GM12878 (cell line): Measurements from ENCODE around the gene MPZL1. TPM values are rescaled to one million over a fixed set of nuclear protein-coding genes. Genes with fewer than 3 reads are reported as not detected.

Experiments used
- ATAC-seq: fragments of 200-7000 bp; cut with Tn5 transposase; 3 replicates; pipeline ENCODE4 v1.9.1; 2020; ENCODE audit warnings: mild to moderate bottlenecking, moderate library complexity
- BruUV-seq: library from RNA; stranded (reverse); fragments of 400-500 nt; replicated peaks from 2 replicates; lab custom pipeline; 2021; lab: Mats Ljungman, UMichigan
- CTCF ChIA-PET: fragments of 300-600 bp; sonication (Branson Sonifier 250); formaldehyde crosslinking; extraction: SDS; loops from one replicate; lab custom pipeline; 2021; ENCODE audit warnings: inconsistent platforms; lab: Yijun Ruan, JAX
- POLR2A ChIA-PET: fragments of 350-600 bp; formaldehyde crosslinking; extraction: SDS; loops from one replicate; lab custom pipeline; 2021; ENCODE audit warnings: inconsistent platforms; lab: Charles Lee
- RAD21 ChIA-PET: fragments of 300-600 bp; sonication (Branson Sonifier 250); formaldehyde crosslinking; loops from one replicate; lab custom pipeline; 2023; ENCODE audit warnings: antibody characterized with exemption; ENCODE audit not compliant: unreplicated experiment; lab: Charles Lee
- SMC1A ChIA-PET: fragments of 300-600 bp; sonication (Branson Sonifier 250); formaldehyde crosslinking; loops from one replicate; lab custom pipeline; 2023; ENCODE audit not compliant: unreplicated experiment, uncharacterized antibody; lab: Charles Lee
- DNase-seq: peaks from one replicate; pipeline ENCODE4 v3.0.0-alpha.2; 2011; ENCODE audit warnings: low read depth, low spot score
- FAIRE-seq: peaks from 3 replicates; lab custom pipeline; 2011; peaks lifted over from hg19 to GRCh38; lab: Jason Lieb, UNC
- H2AFZ ChIP-seq: 2 replicates; pipeline ENCODE4 v1.6.0; 2011; ENCODE audit warnings: low read depth, low read length, control low read depth; ENCODE audit not compliant: control insufficient read depth
- H3K27ac ChIP-seq: 2 replicates; pipeline ENCODE4 v1.5.1; 2011; ENCODE audit warnings: control low read depth; ENCODE audit not compliant: control insufficient read depth, insufficient read depth
- H3K27me3 ChIP-seq, 2 experiments: replicated peaks in 1 of 2; 2 replicates each; pipeline versions ENCODE4 v1.6.0 to v1.6.1; 2011; ENCODE audit warnings: low read length in 1 of 2; ENCODE audit not compliant: control insufficient read depth in 2 of 2, insufficient read depth in 2 of 2
- H3K36me3 ChIP-seq, 2 experiments: 2 replicates each; pipeline ENCODE4 v1.5.1; 2011; ENCODE audit warnings: low read length in 1 of 2; ENCODE audit not compliant: control insufficient read depth in 2 of 2, insufficient read depth in 2 of 2
- H3K4me1 ChIP-seq: 2 replicates; pipeline ENCODE4 v1.6.1; 2011; ENCODE audit warnings: mild to moderate bottlenecking, low read length, moderate library complexity, mixed read lengths; ENCODE audit not compliant: control insufficient read depth, insufficient read depth
- H3K4me2 ChIP-seq: 2 replicates; pipeline ENCODE4 v1.6.0; 2011; ENCODE audit warnings: control low read depth; ENCODE audit not compliant: control insufficient read depth, insufficient read depth
- H3K4me3 ChIP-seq: fragments of 200-600 bp; sonication (generic); 2 replicates; pipeline ENCODE4 v1.5.1; 2016
- H3K79me2 ChIP-seq: 2 replicates; pipeline ENCODE4 v1.6.0; 2011; ENCODE audit warnings: low read length; ENCODE audit not compliant: control insufficient read depth, insufficient read depth
- H3K9ac ChIP-seq: 2 replicates; pipeline ENCODE4 v1.8.0; 2011; ENCODE audit warnings: low read length, control low read depth, mixed read lengths; ENCODE audit not compliant: control insufficient read depth, insufficient read depth
- H3K9me3 ChIP-seq: replicated peaks from 3 replicates; pipeline ENCODE4 v1.5.1; 2011; ENCODE audit warnings: mild to moderate bottlenecking, low read length; ENCODE audit not compliant: control insufficient read depth, insufficient read depth
- H4K20me1 ChIP-seq: 2 replicates; pipeline ENCODE4 v1.6.0; 2011; ENCODE audit not compliant: control insufficient read depth, insufficient read depth
- BHLHE40 ChIP-seq, 2 experiments: fragments of 450-650 bp in 1 of 2; IDR thresholded peaks; 2 replicates each; pipeline ENCODE4 v1.6.1; 2011 to 2017; ENCODE audit warnings: low read depth in 2 of 2, borderline replicate concordance in 1 of 2, improper control_type of control experiment in 1 of 2, low read length in 1 of 2, mild to moderate bottlenecking in 1 of 2
- EED ChIP-seq: sonication (generic); IDR thresholded peaks from 2 replicates; pipeline ENCODE4 v1.6.1; 2016; ENCODE audit warnings: antibody characterized with exemption, low read depth
- FOXK2 ChIP-seq: fragments of 450-650 bp; IDR thresholded peaks from 2 replicates; pipeline ENCODE4 v1.6.1; 2017; ENCODE audit warnings: mild to moderate bottlenecking, moderate library complexity
- HDGF ChIP-seq: fragments of 450-650 bp; IDR thresholded peaks from 2 replicates; pipeline ENCODE4 v1.6.1; 2016; ENCODE audit warnings: antibody characterized with exemption
- KDM1A ChIP-seq: fragments of 200-600 bp; sonication (generic); IDR thresholded peaks from 2 replicates; pipeline ENCODE4 v1.6.1; 2016; ENCODE audit warnings: borderline replicate concordance
- KLF5 ChIP-seq: fragments of 450-650 bp; IDR thresholded peaks from 2 replicates; pipeline ENCODE4 v1.6.1; 2014; ENCODE audit warnings: mild to moderate bottlenecking; ENCODE audit not compliant: partially characterized antibody
- LARP7 ChIP-seq: fragments of 450-650 bp; IDR thresholded peaks from 2 replicates; pipeline ENCODE4 v1.6.1; 2017; ENCODE audit warnings: mild to moderate bottlenecking
- MXI1 ChIP-seq: fragments of 150-350 bp; IDR thresholded peaks from 2 replicates; pipeline ENCODE4 v1.6.1; 2011; ENCODE audit warnings: low read depth, mild to moderate bottlenecking, inconsistent platforms, low read length, improper control_type of control experiment
- POLR2AphosphoS2 ChIP-seq: IDR thresholded peaks from 2 replicates; pipeline ENCODE4 v1.6.1; 2011; ENCODE audit warnings: low read depth, mild to moderate bottlenecking, low read length, improper control_type of control experiment, moderate library complexity
- RB1 ChIP-seq: fragments of 450-650 bp; formaldehyde crosslinking; IDR thresholded peaks from 2 replicates; pipeline ENCODE4 v1.6.1; 2017; ENCODE audit warnings: mild to moderate bottlenecking, borderline replicate concordance
- SIN3A ChIP-seq: IDR thresholded peaks from 2 replicates; pipeline ENCODE4 v1.6.1; 2012; ENCODE audit warnings: low read depth, low read length, improper control_type of control experiment
- SREBF2 ChIP-seq: IDR thresholded peaks from 2 replicates; pipeline ENCODE4 v1.6.1; 2012; ENCODE audit warnings: mild to moderate bottlenecking, low read length
- SRF ChIP-seq, 2 experiments: IDR thresholded peaks; 2 replicates each; pipeline ENCODE4 v1.6.1; 2011; ENCODE audit warnings: low read depth in 2 of 2, low read length in 2 of 2, mild to moderate bottlenecking in 1 of 2, moderate library complexity in 1 of 2
- STAT1 ChIP-seq: fragments of 450-650 bp; conservative IDR thresholded peaks from 2 replicates; pipeline ENCODE4 v1.6.1; 2014; ENCODE audit warnings: antibody characterized with exemption, mild to moderate bottlenecking
- STAT3 ChIP-seq: IDR thresholded peaks from 2 replicates; pipeline ENCODE4 v1.6.1; 2011; ENCODE audit warnings: low read depth, low read length, improper control_type of control experiment
- SUZ12 ChIP-seq: fragments of 200-600 bp; sonication (generic); IDR thresholded peaks from one replicate; pipeline ENCODE4 v1.6.1; 2018; ENCODE audit warnings: antibody characterized with exemption, mild to moderate bottlenecking; ENCODE audit not compliant: unreplicated experiment
- YY1 ChIP-seq: IDR thresholded peaks from 2 replicates; pipeline ENCODE4 v1.6.1; 2011; ENCODE audit warnings: low read depth, mild to moderate bottlenecking, low read length
- ZNF274 ChIP-seq: IDR thresholded peaks from one replicate; pipeline ENCODE4 v1.8.0; 2011; ENCODE audit not compliant: insufficient read length, insufficient read depth
- WGBS: methylation state at CpG from one replicate; pipeline ENCODE4 v1.1.6; 2016; ENCODE audit warnings: low lambda C conversion rate; ENCODE audit not compliant: insufficient replicate concordance, insufficient coverage; ENCODE audit errors: missing lambda C conversion rate; 5-methylcytosine and 5-hydroxymethylcytosine counted together
- in situ Hi-C: fragments of 300-500 bp; cut with MboI; formaldehyde crosslinking; loops from 9 replicates; pipeline ENCODE4 v1.14.3; 2018; ENCODE audit warnings: mixed read lengths
- intact Hi-C: fragments of 100-400 bp; cut with micrococcal nuclease; formaldehyde crosslinking; loops from one replicate; pipeline ENCODE4 v1.14.2; 2022; ENCODE audit not compliant: unreplicated experiment
- polyA plus RNA-seq, 11 experiments: library from polyadenylated mRNA; depleted of rRNA in 4 of 11; unstranded in 6 of 11; stranded (reverse) in 5 of 11; fragments of >200 nt; fragmentation: Nextera tagmentation in 4 of 11; fragmentation: Illumina TruSeq in 1 of 11; extraction: Ambion mirVana in 4 of 11; extraction: Trizol in 1 of 11; gene quantifications; 1 replicate in 1 of 11; 2 replicates in 10 of 11; pipeline versions ENCODE4 v1.2.1 to v1.2.3, GENCODE V29; 2011 to 2016; ENCODE audit warnings: inconsistent platforms in 2 of 11, missing spikeins in 2 of 11, low read depth in 1 of 11
- total RNA-seq, 4 experiments: library from RNA; depleted of rRNA in 3 of 4; stranded (reverse); fragments of >200 nt in 3 of 4; fragmentation: Illumina TruSeq in 1 of 4; extraction: Trizol in 1 of 4; gene quantifications; 2 replicates each; pipeline versions ENCODE4 v1.2.1 to v1.2.3, GENCODE V29; 2013 to 2021
- TF ChIP-seq, protein P1 (sequence below): fragments of 450-650 bp; IDR thresholded peaks from 2 replicates; pipeline ENCODE4 v1.6.1; 2017; ENCODE audit warnings: mild to moderate bottlenecking, low read depth, inconsistent platforms; ENCODE audit not compliant: poor library complexity, severe bottlenecking
- TF ChIP-seq, protein P2 (sequence below): fragments of 450-650 bp; IDR thresholded peaks from 2 replicates; pipeline ENCODE4 v1.6.1; 2017; ENCODE audit warnings: mild to moderate bottlenecking

The MPZL1 gene
- total and polyA plus RNA-seq, 10 of the 15 experiments (the other 5 are each of a cell fraction or from before 2014, with no cell fraction given) = 9.8 to 60.9 (median 45.9) TPM

DNA sequence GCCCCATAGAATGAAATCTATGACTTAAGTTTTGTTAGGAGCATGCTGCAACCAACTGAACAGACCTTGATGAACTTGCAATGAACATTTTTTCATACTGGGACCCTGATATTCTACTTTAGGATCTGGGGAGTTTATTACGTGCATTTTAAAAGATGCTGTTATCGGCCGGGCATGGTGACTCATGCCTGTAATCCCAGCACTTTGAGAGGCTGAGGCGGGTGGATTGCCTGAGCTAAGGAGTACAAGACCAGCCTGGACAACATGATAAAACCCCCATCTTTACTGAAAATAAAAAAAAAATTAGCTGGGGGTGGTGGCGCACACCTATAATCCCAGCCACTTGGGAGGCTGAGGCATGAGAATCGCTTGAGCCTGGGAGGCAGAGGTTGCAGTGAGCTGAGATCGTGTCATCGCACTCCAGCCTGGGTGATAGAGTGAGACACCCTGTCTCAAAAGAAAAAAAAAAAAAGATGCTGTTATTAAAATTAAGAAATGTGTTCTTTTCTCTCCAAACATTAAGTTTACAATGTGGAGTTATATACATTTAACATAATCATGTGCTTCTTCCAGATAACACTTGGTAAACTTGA, 7.1 kb downstream of the MPZL1 start (continued):
- no peak for TF ChIP-seq STAT1
- no peak for TF ChIP-seq STAT3

DNA sequence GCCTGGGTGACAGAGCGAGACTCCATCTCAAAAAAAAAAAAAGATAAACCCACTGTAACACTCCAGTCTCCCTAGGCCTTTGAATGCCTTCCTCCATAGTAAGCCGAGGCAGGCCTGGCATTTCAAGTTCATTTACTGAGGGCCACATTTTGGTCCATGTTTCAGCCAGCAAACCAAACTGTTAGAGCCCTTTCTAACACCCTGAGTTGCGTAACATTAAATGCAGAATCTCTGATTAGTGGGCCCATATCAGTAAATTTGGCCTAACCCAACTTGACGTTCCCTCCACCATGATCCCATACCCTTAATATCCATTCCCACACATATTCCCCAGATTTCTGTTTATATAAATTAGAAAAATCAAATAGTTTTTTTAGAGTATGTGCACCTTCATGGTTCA, 12.4 kb downstream of the MPZL1 start:
- H3K79me2 ChIP-seq = peaks cover 20% of the 10 kb centered on the region
- no peaks in the 10 kb centered on the region for H3K4me1 ChIP-seq
- no peak overlapping the region for H3K9ac ChIP-seq
- FAIRE-seq (no peak), DNase-seq (no peak), ATAC-seq (no peak)
- H4K20me1 ChIP-seq = no peaks in the 10 kb centered on the region
- H3K4me2 ChIP-seq = no peak overlapping the region
- H3K27me3 ChIP-seq = no peaks in the 10 kb centered on the region
- intact Hi-C loops (no loop called here), in situ Hi-C loops (no loop called here)
- POLR2A ChIA-PET = no interaction called here
- H3K4me3 ChIP-seq = no peak overlapping the region
- 97% methylated on average over 3 of the region's 4 CpGs for WGBS
- RAD21 ChIA-PET = no interaction called here
- H3K9me3 ChIP-seq = peaks cover 1% of the 10 kb centered on the region; the same call in 1 of the 3 replicates
- TF ChIP-seq BHLHE40 (IDR thresholded peaks at IDR 0.05; ENCODE audit: borderline replicate concordance in 1 of 2, low read depth in 2 of 2, low read length in 1 of 2) (no peak), POLR2AphosphoS2 (no peak), MXI1 (no peak), FOXK2 (no peak), LARP7 (no peak), HDGF (no peak), EED (no peak), SRF (IDR thresholded peaks at IDR 0.05; ENCODE audit: low read depth in 2 of 2, low read length in 2 of 2) (no peak), KDM1A (no peak), RB1 (no peak), SREBF2 (no peak), SIN3A (no peak), ZNF274 (no peak), YY1 (no peak), SUZ12 (no peak), KLF5 (no peak)
- TF ChIP-seq, protein P1, sequence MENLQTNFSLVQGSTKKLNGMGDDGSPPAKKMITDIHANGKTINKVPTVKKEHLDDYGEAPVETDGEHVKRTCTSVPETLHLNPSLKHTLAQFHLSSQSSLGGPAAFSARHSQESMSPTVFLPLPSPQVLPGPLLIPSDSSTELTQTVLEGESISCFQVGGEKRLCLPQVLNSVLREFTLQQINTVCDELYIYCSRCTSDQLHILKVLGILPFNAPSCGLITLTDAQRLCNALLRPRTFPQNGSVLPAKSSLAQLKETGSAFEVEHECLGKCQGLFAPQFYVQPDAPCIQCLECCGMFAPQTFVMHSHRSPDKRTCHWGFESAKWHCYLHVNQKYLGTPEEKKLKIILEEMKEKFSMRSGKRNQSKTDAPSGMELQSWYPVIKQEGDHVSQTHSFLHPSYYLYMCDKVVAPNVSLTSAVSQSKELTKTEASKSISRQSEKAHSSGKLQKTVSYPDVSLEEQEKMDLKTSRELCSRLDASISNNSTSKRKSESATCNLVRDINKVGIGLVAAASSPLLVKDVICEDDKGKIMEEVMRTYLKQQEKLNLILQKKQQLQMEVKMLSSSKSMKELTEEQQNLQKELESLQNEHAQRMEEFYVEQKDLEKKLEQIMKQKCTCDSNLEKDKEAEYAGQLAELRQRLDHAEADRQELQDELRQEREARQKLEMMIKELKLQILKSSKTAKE = no peak
- TF ChIP-seq, protein P2, sequence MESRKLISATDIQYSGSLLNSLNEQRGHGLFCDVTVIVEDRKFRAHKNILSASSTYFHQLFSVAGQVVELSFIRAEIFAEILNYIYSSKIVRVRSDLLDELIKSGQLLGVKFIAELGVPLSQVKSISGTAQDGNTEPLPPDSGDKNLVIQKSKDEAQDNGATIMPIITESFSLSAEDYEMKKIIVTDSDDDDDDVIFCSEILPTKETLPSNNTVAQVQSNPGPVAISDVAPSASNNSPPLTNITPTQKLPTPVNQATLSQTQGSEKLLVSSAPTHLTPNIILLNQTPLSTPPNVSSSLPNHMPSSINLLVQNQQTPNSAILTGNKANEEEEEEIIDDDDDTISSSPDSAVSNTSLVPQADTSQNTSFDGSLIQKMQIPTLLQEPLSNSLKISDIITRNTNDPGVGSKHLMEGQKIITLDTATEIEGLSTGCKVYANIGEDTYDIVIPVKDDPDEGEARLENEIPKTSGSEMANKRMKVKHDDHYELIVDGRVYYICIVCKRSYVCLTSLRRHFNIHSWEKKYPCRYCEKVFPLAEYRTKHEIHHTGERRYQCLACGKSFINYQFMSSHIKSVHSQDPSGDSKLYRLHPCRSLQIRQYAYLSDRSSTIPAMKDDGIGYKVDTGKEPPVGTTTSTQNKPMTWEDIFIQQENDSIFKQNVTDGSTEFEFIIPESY = no peak
- H3K27ac ChIP-seq = no peak overlapping the region
- SMC1A ChIA-PET = no interaction called here
- CTCF ChIA-PET = interaction anchor here (1.0 kb wide), 1 partner anchor 19 kb away, joined by 3 read pairs; no protein-coding TSS in a partner anchor
- no peak overlapping the region for H2AFZ ChIP-seq
- BruUV-seq = no TSS peak
- peaks cover 2 to 5% of the 10 kb centered on the region in 2 experiments; a peak in 2 of 4 replicates for H3K36me3 ChIP-seq
